HepG2 (cell line): ENCODE measurements around the gene MYO1B. TPM values are rescaled to one million over a fixed set of nuclear protein-coding genes. Genes with fewer than 3 reads are reported as not detected.

Source experiments
- FOXC1 ChIP-seq: sonication (generic); formaldehyde crosslinking; IDR thresholded peaks from 2 replicates; pipeline ENCODE4 v1.8.0; 2022; ENCODE audit warnings: mild to moderate bottlenecking, missing genetic modification reagents, borderline replicate concordance
- JDP2 ChIP-seq: sonication (generic); formaldehyde crosslinking; IDR thresholded peaks from 2 replicates; pipeline ENCODE4 v1.8.1; 2022; ENCODE audit warnings: missing genetic modification reagents, borderline replicate concordance
- KDM5B ChIP-seq: sonication (generic); formaldehyde crosslinking; IDR thresholded peaks from 2 replicates; pipeline ENCODE4 v1.4.0; 2020; ENCODE audit warnings: missing genetic modification reagents, mild to moderate bottlenecking, borderline replicate concordance
- NCOR1 ChIP-seq: fragments of 200-600 bp; sonication (generic); IDR thresholded peaks from 2 replicates; pipeline ENCODE4 v1.7.0; 2017; ENCODE audit warnings: antibody characterized with exemption, low read length, borderline replicate concordance
- RCOR2 ChIP-seq: IDR thresholded peaks from 2 replicates; pipeline ENCODE4 v1.6.1; 2016; ENCODE audit warnings: missing biosample characterization, missing genetic modification reagents
- REXO4 ChIP-seq: sonication (generic); formaldehyde crosslinking; IDR thresholded peaks from 2 replicates; pipeline ENCODE4 v1.8.0; 2022; ENCODE audit warnings: missing genetic modification reagents, mild to moderate bottlenecking, borderline replicate concordance
- SIX4 ChIP-seq: sonication (generic); formaldehyde crosslinking; IDR thresholded peaks from 2 replicates; pipeline ENCODE4 v1.4.0; 2020; ENCODE audit warnings: missing genetic modification reagents
- SP5 ChIP-seq: IDR thresholded peaks from 2 replicates; pipeline ENCODE4 v1.6.1; 2016; ENCODE audit warnings: low read depth, borderline replicate concordance
- TOE1 ChIP-seq: sonication (generic); formaldehyde crosslinking; IDR thresholded peaks from 2 replicates; pipeline ENCODE4 v1.4.0; 2020; ENCODE audit warnings: mild to moderate bottlenecking, missing genetic modification reagents
- ZNF574 ChIP-seq: sonication (generic); formaldehyde crosslinking; IDR thresholded peaks from 2 replicates; pipeline ENCODE4 v1.4.0; 2020; ENCODE audit warnings: missing genetic modification reagents
- ZNF720 ChIP-seq: sonication (generic); formaldehyde crosslinking; IDR thresholded peaks from 2 replicates; pipeline ENCODE4 v1.4.0; 2020; ENCODE audit warnings: missing genetic modification reagents
- ZNF749 ChIP-seq: sonication (generic); formaldehyde crosslinking; IDR thresholded peaks from 2 replicates; pipeline ENCODE4 v1.8.0; 2022; ENCODE audit warnings: mild to moderate bottlenecking, missing genetic modification reagents, moderate library complexity, borderline replicate concordance
- ZNF841 ChIP-seq: sonication (generic); formaldehyde crosslinking; IDR thresholded peaks from 2 replicates; pipeline ENCODE4 v1.8.1; 2023; ENCODE audit warnings: missing genetic modification reagents, borderline replicate concordance
- polyA plus RNA-seq, 8 experiments: library from polyadenylated mRNA; depleted of rRNA in 3 of 8; stranded (reverse) in 7 of 8; unstranded in 1 of 8; fragments of >200 nt; fragmentation: Illumina TruSeq in 4 of 8; extraction: Trizol in 4 of 8; gene quantifications; 2 replicates each; pipeline versions ENCODE4 v1.2.1 to v1.2.3, GENCODE V29; 2011 to 2016; ENCODE audit warnings: low read depth in 4 of 8, missing spikeins in 1 of 8, mixed read lengths in 1 of 8; ENCODE audit not compliant: insufficient read depth in 1 of 8
- total RNA-seq, 5 experiments: library from RNA; depleted of rRNA; stranded (reverse); fragments of >200 nt; fragmentation: Illumina TruSeq; extraction: Trizol; gene quantifications; 2 replicates each; pipeline ENCODE4 v1.2.3, GENCODE V29; 2016; ENCODE audit warnings: low read depth in 1 of 5
- TF ChIP-seq, protein P1 (sequence below): sonication (generic); formaldehyde crosslinking; IDR thresholded peaks from 2 replicates; pipeline ENCODE4 v1.5.0; 2020; ENCODE audit warnings: mild to moderate bottlenecking, missing genetic modification reagents, borderline replicate concordance
- TF ChIP-seq, protein P2 (sequence below): sonication (generic); formaldehyde crosslinking; IDR thresholded peaks from 2 replicates; pipeline ENCODE4 v1.4.0; 2020; ENCODE audit warnings: missing genetic modification reagents
- TF ChIP-seq, protein P3 (sequence below): sonication (generic); formaldehyde crosslinking; IDR thresholded peaks from 2 replicates; pipeline ENCODE4 v1.4.0; 2020; ENCODE audit warnings: mild to moderate bottlenecking, low read depth, missing genetic modification reagents

MYO1B gene
- total and polyA plus RNA-seq, 2 of the 13 experiments (the other 11 are each of a cell fraction or from before 2014, with no cell fraction given): 36.9 to 89.8 TPM

- TF ChIP-seq, protein P1, sequence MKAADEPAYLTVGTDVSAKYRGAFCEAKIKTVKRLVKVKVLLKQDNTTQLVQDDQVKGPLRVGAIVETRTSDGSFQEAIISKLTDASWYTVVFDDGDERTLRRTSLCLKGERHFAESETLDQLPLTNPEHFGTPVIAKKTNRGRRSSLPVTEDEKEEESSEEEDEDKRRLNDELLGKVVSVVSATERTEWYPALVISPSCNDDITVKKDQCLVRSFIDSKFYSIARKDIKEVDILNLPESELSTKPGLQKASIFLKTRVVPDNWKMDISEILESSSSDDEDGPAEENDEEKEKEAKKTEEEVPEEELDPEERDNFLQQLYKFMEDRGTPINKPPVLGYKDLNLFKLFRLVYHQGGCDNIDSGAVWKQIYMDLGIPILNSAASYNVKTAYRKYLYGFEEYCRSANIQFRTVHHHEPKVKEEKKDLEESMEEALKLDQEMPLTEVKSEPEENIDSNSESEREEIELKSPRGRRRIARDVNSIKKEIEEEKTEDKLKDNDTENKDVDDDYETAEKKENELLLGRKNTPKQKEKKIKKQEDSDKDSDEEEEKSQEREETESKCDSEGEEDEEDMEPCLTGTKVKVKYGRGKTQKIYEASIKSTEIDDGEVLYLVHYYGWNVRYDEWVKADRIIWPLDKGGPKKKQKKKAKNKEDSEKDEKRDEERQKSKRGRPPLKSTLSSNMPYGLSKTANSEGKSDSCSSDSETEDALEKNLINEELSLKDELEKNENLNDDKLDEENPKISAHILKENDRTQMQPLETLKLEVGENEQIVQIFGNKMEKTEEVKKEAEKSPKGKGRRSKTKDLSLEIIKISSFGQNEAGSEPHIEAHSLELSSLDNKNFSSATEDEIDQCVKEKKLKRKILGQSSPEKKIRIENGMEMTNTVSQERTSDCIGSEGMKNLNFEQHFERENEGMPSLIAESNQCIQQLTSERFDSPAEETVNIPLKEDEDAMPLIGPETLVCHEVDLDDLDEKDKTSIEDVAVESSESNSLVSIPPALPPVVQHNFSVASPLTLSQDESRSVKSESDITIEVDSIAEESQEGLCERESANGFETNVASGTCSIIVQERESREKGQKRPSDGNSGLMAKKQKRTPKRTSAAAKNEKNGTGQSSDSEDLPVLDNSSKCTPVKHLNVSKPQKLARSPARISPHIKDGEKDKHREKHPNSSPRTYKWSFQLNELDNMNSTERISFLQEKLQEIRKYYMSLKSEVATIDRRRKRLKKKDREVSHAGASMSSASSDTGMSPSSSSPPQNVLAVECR: peak; percentile 69; the same call in 1 of the 2 replicates
- TF ChIP-seq RCOR2 (CRISPR knock-in tag) (peak; percentile 87), REXO4 (CRISPR knock-in tag) (no peak), SP5 (CRISPR knock-in tag) (peak; percentile 68), ZNF720 (CRISPR knock-in tag) (no peak), SIX4 (CRISPR knock-in tag) (no peak), JDP2 (CRISPR knock-in tag) (no peak), ZNF574 (peak; percentile 53), FOXC1 (CRISPR knock-in tag) (no peak), TOE1 (no peak), ZNF841 (CRISPR knock-in tag) (no peak), ZNF749 (CRISPR knock-in tag) (no peak), NCOR1 (0 out of 2 replicates have a peak, but pooled peaks have one; percentile 39), KDM5B (CRISPR knock-in tag) (no peak)
- TF ChIP-seq, protein P2, sequence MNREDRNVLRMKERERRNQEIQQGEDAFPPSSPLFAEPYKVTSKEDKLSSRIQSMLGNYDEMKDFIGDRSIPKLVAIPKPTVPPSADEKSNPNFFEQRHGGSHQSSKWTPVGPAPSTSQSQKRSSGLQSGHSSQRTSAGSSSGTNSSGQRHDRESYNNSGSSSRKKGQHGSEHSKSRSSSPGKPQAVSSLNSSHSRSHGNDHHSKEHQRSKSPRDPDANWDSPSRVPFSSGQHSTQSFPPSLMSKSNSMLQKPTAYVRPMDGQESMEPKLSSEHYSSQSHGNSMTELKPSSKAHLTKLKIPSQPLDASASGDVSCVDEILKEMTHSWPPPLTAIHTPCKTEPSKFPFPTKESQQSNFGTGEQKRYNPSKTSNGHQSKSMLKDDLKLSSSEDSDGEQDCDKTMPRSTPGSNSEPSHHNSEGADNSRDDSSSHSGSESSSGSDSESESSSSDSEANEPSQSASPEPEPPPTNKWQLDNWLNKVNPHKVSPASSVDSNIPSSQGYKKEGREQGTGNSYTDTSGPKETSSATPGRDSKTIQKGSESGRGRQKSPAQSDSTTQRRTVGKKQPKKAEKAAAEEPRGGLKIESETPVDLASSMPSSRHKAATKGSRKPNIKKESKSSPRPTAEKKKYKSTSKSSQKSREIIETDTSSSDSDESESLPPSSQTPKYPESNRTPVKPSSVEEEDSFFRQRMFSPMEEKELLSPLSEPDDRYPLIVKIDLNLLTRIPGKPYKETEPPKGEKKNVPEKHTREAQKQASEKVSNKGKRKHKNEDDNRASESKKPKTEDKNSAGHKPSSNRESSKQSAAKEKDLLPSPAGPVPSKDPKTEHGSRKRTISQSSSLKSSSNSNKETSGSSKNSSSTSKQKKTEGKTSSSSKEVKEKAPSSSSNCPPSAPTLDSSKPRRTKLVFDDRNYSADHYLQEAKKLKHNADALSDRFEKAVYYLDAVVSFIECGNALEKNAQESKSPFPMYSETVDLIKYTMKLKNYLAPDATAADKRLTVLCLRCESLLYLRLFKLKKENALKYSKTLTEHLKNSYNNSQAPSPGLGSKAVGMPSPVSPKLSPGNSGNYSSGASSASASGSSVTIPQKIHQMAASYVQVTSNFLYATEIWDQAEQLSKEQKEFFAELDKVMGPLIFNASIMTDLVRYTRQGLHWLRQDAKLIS (CRISPR knock-in tag): no peak
- TF ChIP-seq, protein P3, sequence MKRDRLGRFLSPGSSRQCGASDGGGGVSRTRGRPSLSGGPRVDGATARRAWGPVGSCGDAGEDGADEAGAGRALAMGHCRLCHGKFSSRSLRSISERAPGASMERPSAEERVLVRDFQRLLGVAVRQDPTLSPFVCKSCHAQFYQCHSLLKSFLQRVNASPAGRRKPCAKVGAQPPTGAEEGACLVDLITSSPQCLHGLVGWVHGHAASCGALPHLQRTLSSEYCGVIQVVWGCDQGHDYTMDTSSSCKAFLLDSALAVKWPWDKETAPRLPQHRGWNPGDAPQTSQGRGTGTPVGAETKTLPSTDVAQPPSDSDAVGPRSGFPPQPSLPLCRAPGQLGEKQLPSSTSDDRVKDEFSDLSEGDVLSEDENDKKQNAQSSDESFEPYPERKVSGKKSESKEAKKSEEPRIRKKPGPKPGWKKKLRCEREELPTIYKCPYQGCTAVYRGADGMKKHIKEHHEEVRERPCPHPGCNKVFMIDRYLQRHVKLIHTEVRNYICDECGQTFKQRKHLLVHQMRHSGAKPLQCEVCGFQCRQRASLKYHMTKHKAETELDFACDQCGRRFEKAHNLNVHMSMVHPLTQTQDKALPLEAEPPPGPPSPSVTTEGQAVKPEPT (CRISPR knock-in tag): no peak
These were observed 2.3 kb downstream of the MYO1B start (continued) for GRCh38 chr2:191247381-191248057.
